Neural cell (in vitro differentiated cells): ENCODE data around the gene AFTPH.

Experiments used
- CTCF ChIP-seq: fragments of 450-650 bp; IDR thresholded peaks from 2 replicates; pipeline ENCODE4 v1.5.1; 2014; ENCODE audit warnings: antibody characterized with exemption, mild to moderate bottlenecking, moderate library complexity; ENCODE audit not compliant: poor library complexity, severe bottlenecking
- EP300 ChIP-seq: fragments of 450-650 bp; conservative IDR thresholded peaks from 2 replicates; pipeline ENCODE4 v1.6.1; 2014; ENCODE audit warnings: antibody characterized with exemption, mild to moderate bottlenecking, moderate library complexity; ENCODE audit not compliant: poor library complexity, severe bottlenecking
- MXI1 ChIP-seq: fragments of 450-650 bp; conservative IDR thresholded peaks from 2 replicates; pipeline ENCODE4 v1.6.1; 2014; ENCODE audit warnings: antibody characterized with exemption, mild to moderate bottlenecking; ENCODE audit not compliant: poor library complexity, severe bottlenecking
- POLR2AphosphoS5 ChIP-seq: IDR thresholded peaks from 2 replicates; pipeline ENCODE4 v1.6.1; 2012
- RAD21 ChIP-seq: fragments of 450-650 bp; conservative IDR thresholded peaks from 2 replicates; pipeline ENCODE4 v1.6.1; 2014; ENCODE audit warnings: antibody characterized with exemption, mild to moderate bottlenecking, moderate library complexity
- REST ChIP-seq: IDR thresholded peaks from 2 replicates; pipeline ENCODE4 v1.6.1; 2012; ENCODE audit warnings: borderline replicate concordance
- SMC3 ChIP-seq: fragments of 450-650 bp; conservative IDR thresholded peaks from 2 replicates; pipeline ENCODE4 v1.6.1; 2014; ENCODE audit warnings: antibody characterized with exemption, mild to moderate bottlenecking, moderate library complexity; ENCODE audit not compliant: poor library complexity
- TAF1 ChIP-seq: IDR thresholded peaks from 2 replicates; pipeline ENCODE4 v1.6.1; 2012; ENCODE audit warnings: low read depth

DNA sequence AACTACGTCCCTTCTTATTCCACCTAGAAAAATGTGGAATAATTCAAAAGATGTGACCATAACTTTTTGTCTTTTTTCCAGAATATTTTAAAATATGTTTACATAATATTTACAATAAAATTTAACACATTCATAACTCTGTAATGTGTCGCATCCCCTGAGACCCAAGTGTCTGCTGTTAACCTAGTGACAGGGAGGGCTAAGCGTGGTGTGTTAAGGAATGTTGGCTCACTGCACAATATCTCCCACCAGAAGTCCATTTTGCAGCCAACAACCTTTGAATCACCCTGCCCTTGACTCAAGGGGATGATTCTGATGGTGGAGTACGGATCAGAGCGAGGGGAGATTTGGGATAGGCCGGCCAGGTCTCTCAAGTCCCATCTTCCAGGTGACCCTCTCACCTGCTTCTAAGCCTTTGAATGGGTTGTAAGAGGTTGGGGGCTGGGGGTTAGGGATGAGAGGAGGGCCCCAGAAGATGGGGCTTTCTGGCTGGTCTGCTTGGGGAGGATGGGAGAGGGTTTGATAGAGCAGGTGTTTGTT lies 86.3 kb downstream of the AFTPH start:
- TF ChIP-seq POLR2AphosphoS5 (no peak), MXI1 (no peak), CTCF (no peak), EP300 (no peak), SMC3 (no peak), REST (no peak), RAD21 (no peak), TAF1 (no peak)
